GM19043 (cell line): ENCODE data around the gene KCNC3.

Source experiments
- ATAC-seq: cut with Tn5 transposase; IDR thresholded peaks from one replicate; pipeline ENCODE4 v1.9.1; 2021; ENCODE audit warnings: low read depth; ENCODE audit not compliant: unreplicated experiment

The KCNC3 gene

GRCh38 chr19:50280983-50281382, 48.2 kb downstream of the KCNC3 start:
- no peak for ATAC-seq

- ATAC-seq, result no peak
Measured at GRCh38 chr19:50280074-50280473, 49.1 kb downstream of the KCNC3 start.

- ATAC-seq, result no peak
Measured at GRCh38 chr19:50277966-50278580, 51.1 kb downstream of the KCNC3 start.

GRCh38 chr19:50276370-50277063, 52.7 kb downstream of the KCNC3 start:
- no peak for ATAC-seq

- ATAC-seq, result no peak
Measured at GRCh38 chr19:50275577-50276368, 53.4 kb downstream of the KCNC3 start.

GRCh38 chr19:50273821-50274220, 55.4 kb downstream of the KCNC3 start:
- no peak for ATAC-seq

- no peak for ATAC-seq
Measured at GRCh38 chr19:50272263-50272897, 56.8 kb downstream of the KCNC3 start.

- no peak for ATAC-seq
Measured at GRCh38 chr19:50269653-50270052, 59.5 kb downstream of the KCNC3 start.

- no peak for ATAC-seq
Measured at GRCh38 chr19:50268501-50268900, 60.7 kb downstream of the KCNC3 start.

- ATAC-seq, result no peak
Measured at GRCh38 chr19:50268041-50268440, 61.1 kb downstream of the KCNC3 start.

- ATAC-seq, result no peak
Measured at GRCh38 chr19:50266896-50267295, 62.3 kb downstream of the KCNC3 start.

- ATAC-seq, result no peak
Measured at GRCh38 chr19:50266041-50266440, 63.1 kb downstream of the KCNC3 start.

- no peak for ATAC-seq
Measured at GRCh38 chr19:50264483-50265186, 64.5 kb downstream of the KCNC3 start.

- no peak for ATAC-seq
Measured at GRCh38 chr19:50263176-50263575, 66.0 kb downstream of the KCNC3 start.
